ENCODE data around the gene BMP6. TPM values are rescaled to one million over a fixed set of nuclear protein-coding genes. Genes with fewer than 3 reads are reported as not detected.

BMP6 gene
- polyA plus RNA-seq, 4 donors: 0.22 to 2.0 (median 0.94) TPM

- peaks cover 0 to 70% (median 2%) of the 10 kb centered on the region in 3 donors for H3K27me3 ChIP-seq (ENCODE audit: control insufficient read depth in 3 of 3, insufficient read depth in 3 of 3, low read length in 3 of 3)
- no peak overlapping the region for H3K27ac ChIP-seq (ENCODE audit: low read depth in 1 of 3, low read length in 2 of 3)
- no peak for FAIRE-seq
- DNase-seq: no peak
- H3K36me3 ChIP-seq (ENCODE audit: control insufficient read depth in 3 of 3, insufficient read depth in 2 of 3, low read depth in 1 of 3, low read length in 3 of 3): no peaks in the 10 kb centered on the region
- H3K4me3 ChIP-seq (ENCODE audit: low read depth in 1 of 3, low read length in 3 of 3): no peak overlapping the region
- 20 to 25% (median 22%) methylated on average over 10 of the region's 10 CpGs for WGBS, 3 donors
- H3K9me3 ChIP-seq (ENCODE audit: control insufficient read depth in 2 of 2, insufficient read depth in 1 of 2, low read depth in 1 of 2, low read length in 1 of 2): no peaks in the 10 kb centered on the region
- peaks cover 0 to 6% (median 0%) of the 10 kb centered on the region in 3 donors for H3K4me1 ChIP-seq (ENCODE audit: control insufficient read depth in 3 of 3, insufficient read depth in 2 of 3, low read depth in 1 of 3, low read length in 2 of 3)
These were observed 487 bp upstream of the BMP6 start for GRCh38 chr6:7725412-7725811.

GRCh38 chr6:7726416-7727085 lies 652 bp downstream of the BMP6 start:
- Histone ChIP-seq H3K27me3 (ENCODE audit: control insufficient read depth in 3 of 3, insufficient read depth in 3 of 3, low read length in 3 of 3) (peaks cover 0 to 73% (median 4%) of the 10 kb centered on the region in 3 donors), H3K27ac (ENCODE audit: low read depth in 1 of 3, low read length in 2 of 3) (no peak overlapping the region), H3K36me3 (ENCODE audit: control insufficient read depth in 3 of 3, insufficient read depth in 2 of 3, low read depth in 1 of 3, low read length in 3 of 3) (no peaks in the 10 kb centered on the region), H3K9me3 (ENCODE audit: control insufficient read depth in 2 of 2, insufficient read depth in 1 of 2, low read depth in 1 of 2, low read length in 1 of 2) (no peaks in the 10 kb centered on the region), H3K4me3 (ENCODE audit: low read depth in 1 of 3, low read length in 3 of 3) (peak overlapping the region in 2 of 3 donors; percentile 36 to 42), H3K4me1 (ENCODE audit: control insufficient read depth in 3 of 3, insufficient read depth in 2 of 3, low read depth in 1 of 3, low read length in 2 of 3) (peaks cover 0 to 6% (median 0%) of the 10 kb centered on the region in 3 donors)
- FAIRE-seq (no peak), DNase-seq (peak in 1 of 2 donors; percentile 42)
- WGBS, 3 donors: 1 to 2% (median 1%) methylated on average over 43 to 73 of the region's 73 CpGs

DNA sequence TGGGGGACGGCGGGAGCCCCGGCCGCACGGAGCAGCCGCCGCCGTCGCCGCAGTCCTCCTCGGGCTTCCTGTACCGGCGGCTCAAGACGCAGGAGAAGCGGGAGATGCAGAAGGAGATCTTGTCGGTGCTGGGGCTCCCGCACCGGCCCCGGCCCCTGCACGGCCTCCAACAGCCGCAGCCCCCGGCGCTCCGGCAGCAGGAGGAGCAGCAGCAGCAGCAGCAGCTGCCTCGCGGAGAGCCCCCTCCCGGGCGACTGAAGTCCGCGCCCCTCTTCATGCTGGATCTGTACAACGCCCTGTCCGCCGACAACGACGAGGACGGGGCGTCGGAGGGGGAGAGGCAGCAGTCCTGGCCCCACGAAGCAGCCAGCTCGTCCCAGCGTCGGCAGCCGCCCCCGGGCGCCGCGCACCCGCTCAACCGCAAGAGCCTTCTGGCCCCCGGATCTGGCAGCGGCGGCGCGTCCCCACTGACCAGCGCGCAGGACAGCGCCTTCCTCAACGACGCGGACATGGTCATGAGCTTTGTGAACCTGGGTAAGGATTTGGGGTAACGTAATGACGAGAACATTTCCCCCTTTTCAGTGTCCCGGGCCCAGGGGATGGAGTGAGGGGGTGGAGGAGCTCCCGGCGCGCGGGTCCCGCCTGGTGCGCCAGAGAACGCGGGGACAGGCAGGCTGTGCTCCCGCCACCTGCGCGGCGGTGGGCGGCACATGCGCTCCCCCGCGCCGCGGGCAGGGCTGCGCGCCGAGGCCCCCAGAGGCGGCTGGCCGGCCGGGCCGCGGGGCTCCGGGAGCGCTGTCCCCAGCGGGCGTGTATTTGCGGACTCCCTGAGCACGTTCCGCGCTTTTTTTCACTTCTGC lies 1.4 kb downstream of the BMP6 start:
- Histone ChIP-seq H3K27me3 (ENCODE audit: control insufficient read depth in 3 of 3, insufficient read depth in 3 of 3, low read length in 3 of 3) (peaks cover 0 to 73% (median 4%) of the 10 kb centered on the region in 3 donors), H3K36me3 (ENCODE audit: control insufficient read depth in 3 of 3, insufficient read depth in 2 of 3, low read depth in 1 of 3, low read length in 3 of 3) (no peaks in the 10 kb centered on the region)

DNA sequence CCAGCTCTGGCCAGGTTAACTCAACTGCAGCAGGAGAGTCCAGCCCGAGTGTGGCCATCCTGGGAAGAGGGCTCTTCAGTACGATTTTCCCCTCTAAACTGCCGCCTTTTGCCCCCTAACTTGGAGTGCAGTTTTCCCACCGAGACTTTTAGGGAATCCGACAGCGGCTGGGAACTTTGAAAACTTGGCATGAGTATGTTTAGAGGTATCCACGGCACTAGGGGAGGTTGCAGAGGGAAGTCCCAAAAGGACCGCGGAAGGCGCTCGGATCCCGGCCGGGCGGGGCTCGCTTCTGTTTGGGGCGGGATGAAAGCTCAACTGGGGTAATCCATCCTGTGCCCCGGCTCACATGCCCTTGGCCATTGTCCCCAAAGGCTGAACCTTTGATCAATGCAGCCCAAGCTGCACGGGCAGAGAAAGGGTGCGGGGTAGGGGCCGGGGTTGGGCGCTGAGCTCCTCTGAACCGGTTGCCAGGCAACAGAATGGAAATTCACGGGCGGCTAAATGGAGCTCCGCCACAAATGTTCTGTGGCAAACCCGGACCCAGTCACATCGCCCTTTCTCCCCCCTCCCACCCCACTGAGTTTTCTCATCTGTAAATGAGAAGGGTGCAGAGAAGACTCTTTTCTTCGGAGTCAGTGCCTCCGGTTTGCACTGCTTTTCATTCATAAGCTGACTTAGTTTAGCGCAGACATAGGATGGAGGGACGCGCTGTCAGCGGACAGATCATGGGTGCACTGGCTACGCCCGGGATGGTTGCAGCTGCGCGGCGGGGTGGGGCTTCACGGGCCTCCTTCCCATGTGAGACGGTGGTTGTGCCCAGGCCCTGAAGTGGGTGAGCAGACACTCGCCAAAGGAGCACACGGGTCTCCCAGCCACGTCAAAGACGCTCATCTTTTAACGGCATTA lies 2.3 kb downstream of the BMP6 start:
- Histone ChIP-seq H3K4me3 (ENCODE audit: low read depth in 1 of 3, low read length in 3 of 3) (peak overlapping the region in 1 of 3 donors; percentile 28), H3K9me3 (ENCODE audit: control insufficient read depth in 2 of 2, insufficient read depth in 1 of 2, low read depth in 1 of 2, low read length in 1 of 2) (no peaks in the 10 kb centered on the region), H3K27ac (ENCODE audit: low read depth in 1 of 3, low read length in 2 of 3) (no peak overlapping the region), H3K36me3 (ENCODE audit: control insufficient read depth in 3 of 3, insufficient read depth in 2 of 3, low read depth in 1 of 3, low read length in 3 of 3) (no peaks in the 10 kb centered on the region), H3K27me3 (ENCODE audit: control insufficient read depth in 3 of 3, insufficient read depth in 3 of 3, low read length in 3 of 3) (peaks cover 0 to 68% (median 4%) of the 10 kb centered on the region in 3 donors), H3K4me1 (ENCODE audit: control insufficient read depth in 3 of 3, insufficient read depth in 2 of 3, low read depth in 1 of 3, low read length in 2 of 3) (peaks cover 0 to 6% (median 0%) of the 10 kb centered on the region in 3 donors)
- DNase-seq: peak in 1 of 2 donors; percentile 19
- FAIRE-seq: no peak
- 2 to 4% (median 2%) methylated on average over 45 of the region's 45 CpGs for WGBS, 3 donors

More for the DNA sequence above, 1.4 kb downstream of the BMP6 start:
- H3K9me3 ChIP-seq (ENCODE audit: control insufficient read depth in 2 of 2, insufficient read depth in 1 of 2, low read depth in 1 of 2, low read length in 1 of 2): no peaks in the 10 kb centered on the region
- 1 to 3% (median 2%) methylated on average over 64 to 97 of the region's 97 CpGs for WGBS, 3 donors
- H3K27ac ChIP-seq (ENCODE audit: low read depth in 1 of 3, low read length in 2 of 3): no peak overlapping the region
- peak in 1 of 2 donors; percentile 49 for DNase-seq
- H3K4me1 ChIP-seq (ENCODE audit: control insufficient read depth in 3 of 3, insufficient read depth in 2 of 3, low read depth in 1 of 3, low read length in 2 of 3): peaks cover 0 to 6% (median 0%) of the 10 kb centered on the region in 3 donors
- FAIRE-seq: no peak
- H3K4me3 ChIP-seq (ENCODE audit: low read depth in 1 of 3, low read length in 3 of 3): peak overlapping the region in 2 of 3 donors; percentile 28 to 42

DNA sequence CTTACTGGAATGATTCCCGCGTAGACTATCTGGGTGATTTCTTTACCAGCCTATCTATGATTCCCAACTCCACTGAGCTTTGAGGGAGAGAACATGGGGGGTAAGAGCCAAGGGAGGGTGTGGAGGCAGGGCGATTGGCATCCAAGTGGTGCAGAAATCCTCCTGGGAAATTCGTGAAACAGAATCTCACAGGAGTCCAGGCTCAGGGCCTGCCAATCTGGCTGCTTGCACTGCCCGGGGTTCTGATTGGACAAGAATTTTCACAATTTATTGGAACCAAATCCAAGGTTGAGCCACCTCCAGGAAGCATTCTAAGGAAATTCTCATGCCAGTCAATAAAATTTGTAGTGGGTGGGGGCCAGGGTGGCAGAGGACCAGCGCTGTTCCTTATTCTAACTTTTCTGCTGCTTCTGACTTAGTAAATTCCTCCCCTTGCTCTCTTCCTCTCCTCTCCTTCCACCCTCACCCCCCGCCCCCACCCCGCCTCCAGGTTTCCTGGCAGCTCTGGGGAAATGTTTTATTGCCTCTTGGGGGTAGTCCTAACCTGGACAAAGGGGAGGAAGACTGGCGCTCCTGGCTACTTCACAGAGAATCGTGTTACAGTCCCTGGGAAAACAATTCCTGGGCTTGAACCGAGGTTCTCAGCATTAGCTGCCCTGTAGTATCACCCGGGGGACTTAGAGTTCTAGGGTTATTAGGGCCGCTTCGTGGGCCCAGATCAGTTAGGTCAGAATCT lies 3.1 kb downstream of the BMP6 start:
- no peaks in the 10 kb centered on the region for H3K36me3 ChIP-seq (ENCODE audit: control insufficient read depth in 3 of 3, insufficient read depth in 2 of 3, low read depth in 1 of 3, low read length in 3 of 3)
- no peak overlapping the region for H3K27ac ChIP-seq (ENCODE audit: low read depth in 1 of 3, low read length in 2 of 3)
- DNase-seq (no peak), FAIRE-seq (no peak)
- H3K27me3 ChIP-seq (ENCODE audit: control insufficient read depth in 3 of 3, insufficient read depth in 3 of 3, low read length in 3 of 3): peaks cover 0 to 66% (median 4%) of the 10 kb centered on the region in 3 donors
- 19 to 44% (median 38%) methylated on average over 14 of the region's 14 CpGs for WGBS, 3 donors
- H3K9me3 ChIP-seq (ENCODE audit: control insufficient read depth in 2 of 2, insufficient read depth in 1 of 2, low read depth in 1 of 2, low read length in 1 of 2): no peaks in the 10 kb centered on the region
- no peak overlapping the region for H3K4me3 ChIP-seq (ENCODE audit: low read depth in 1 of 3, low read length in 3 of 3)
- peaks cover 0 to 6% (median 0%) of the 10 kb centered on the region in 3 donors for H3K4me1 ChIP-seq (ENCODE audit: control insufficient read depth in 3 of 3, insufficient read depth in 2 of 3, low read depth in 1 of 3, low read length in 2 of 3)

- no peak overlapping the region for H3K27ac ChIP-seq (ENCODE audit: low read depth in 1 of 3, low read length in 2 of 3)
- FAIRE-seq (no peak), DNase-seq (no peak)
- no peaks in the 10 kb centered on the region for H3K36me3 ChIP-seq (ENCODE audit: control insufficient read depth in 3 of 3, insufficient read depth in 2 of 3, low read depth in 1 of 3, low read length in 3 of 3)
- H3K9me3 ChIP-seq (ENCODE audit: control insufficient read depth in 2 of 2, insufficient read depth in 1 of 2, low read depth in 1 of 2, low read length in 1 of 2): no peaks in the 10 kb centered on the region
- peaks cover 0 to 61% (median 4%) of the 10 kb centered on the region in 3 donors for H3K27me3 ChIP-seq (ENCODE audit: control insufficient read depth in 3 of 3, insufficient read depth in 3 of 3, low read length in 3 of 3)
- peaks cover 0 to 6% (median 0%) of the 10 kb centered on the region in 3 donors for H3K4me1 ChIP-seq (ENCODE audit: control insufficient read depth in 3 of 3, insufficient read depth in 2 of 3, low read depth in 1 of 3, low read length in 2 of 3)
- 78 to 90% (median 85%) methylated on average over 5 of the region's 5 CpGs for WGBS, 3 donors
- no peak overlapping the region for H3K4me3 ChIP-seq (ENCODE audit: low read depth in 1 of 3, low read length in 3 of 3)
These were observed 4.3 kb downstream of the BMP6 start for GRCh38 chr6:7730001-7730783.

- no peaks in the 10 kb centered on the region for H3K36me3 ChIP-seq (ENCODE audit: control insufficient read depth in 3 of 3, insufficient read depth in 2 of 3, low read depth in 1 of 3, low read length in 3 of 3)
- H3K4me1 ChIP-seq (ENCODE audit: control insufficient read depth in 3 of 3, insufficient read depth in 2 of 3, low read depth in 1 of 3, low read length in 2 of 3): peaks cover 0 to 6% (median 0%) of the 10 kb centered on the region in 3 donors
- no peak overlapping the region for H3K27ac ChIP-seq (ENCODE audit: low read depth in 1 of 3, low read length in 2 of 3)
- WGBS, 3 donors: 69 to 72% (median 70%) methylated on average over 10 of the region's 10 CpGs
- no peaks in the 10 kb centered on the region for H3K9me3 ChIP-seq (ENCODE audit: control insufficient read depth in 2 of 2, insufficient read depth in 1 of 2, low read depth in 1 of 2, low read length in 1 of 2)
- peaks cover 0 to 55% (median 4%) of the 10 kb centered on the region in 3 donors for H3K27me3 ChIP-seq (ENCODE audit: control insufficient read depth in 3 of 3, insufficient read depth in 3 of 3, low read length in 3 of 3)
- FAIRE-seq: no peak
- DNase-seq: no peak
- H3K4me3 ChIP-seq (ENCODE audit: low read depth in 1 of 3, low read length in 3 of 3): no peak overlapping the region
These were observed 4.9 kb downstream of the BMP6 start for GRCh38 chr6:7730784-7731227.

All from small intestine (tissue), 7 donors.